GM12878 (cell line): ENCODE measurements around the gene KATNB1. TPM values are rescaled to one million over a fixed set of nuclear protein-coding genes. Genes with fewer than 3 reads are reported as not detected.

Source experiments
- ATAC-seq: fragments of 200-7000 bp; cut with Tn5 transposase; 3 replicates; pipeline ENCODE4 v1.9.1; 2020; ENCODE audit warnings: mild to moderate bottlenecking, moderate library complexity
- BruUV-seq: library from RNA; stranded (reverse); fragments of 400-500 nt; replicated peaks from 2 replicates; lab custom pipeline; 2021; lab: Mats Ljungman, UMichigan
- CTCF ChIA-PET: fragments of 300-600 bp; sonication (Branson Sonifier 250); formaldehyde crosslinking; extraction: SDS; loops from one replicate; lab custom pipeline; 2021; ENCODE audit warnings: inconsistent platforms; lab: Yijun Ruan, JAX
- POLR2A ChIA-PET: fragments of 350-600 bp; formaldehyde crosslinking; extraction: SDS; loops from one replicate; lab custom pipeline; 2021; ENCODE audit warnings: inconsistent platforms; lab: Charles Lee
- RAD21 ChIA-PET: fragments of 300-600 bp; sonication (Branson Sonifier 250); formaldehyde crosslinking; loops from one replicate; lab custom pipeline; 2023; ENCODE audit warnings: antibody characterized with exemption; ENCODE audit not compliant: unreplicated experiment; lab: Charles Lee
- SMC1A ChIA-PET: fragments of 300-600 bp; sonication (Branson Sonifier 250); formaldehyde crosslinking; loops from one replicate; lab custom pipeline; 2023; ENCODE audit not compliant: unreplicated experiment, uncharacterized antibody; lab: Charles Lee
- DNase-seq: peaks from one replicate; pipeline ENCODE4 v3.0.0-alpha.2; 2011; ENCODE audit warnings: low read depth, low spot score
- FAIRE-seq: peaks from 3 replicates; lab custom pipeline; 2011; peaks lifted over from hg19 to GRCh38; lab: Jason Lieb, UNC
- H2AFZ ChIP-seq: 2 replicates; pipeline ENCODE4 v1.6.0; 2011; ENCODE audit warnings: low read depth, low read length, control low read depth; ENCODE audit not compliant: control insufficient read depth
- H3K27ac ChIP-seq: 2 replicates; pipeline ENCODE4 v1.5.1; 2011; ENCODE audit warnings: control low read depth; ENCODE audit not compliant: control insufficient read depth, insufficient read depth
- H3K27me3 ChIP-seq, 2 experiments: replicated peaks in 1 of 2; 2 replicates each; pipeline versions ENCODE4 v1.6.0 to v1.6.1; 2011; ENCODE audit warnings: low read length in 1 of 2; ENCODE audit not compliant: control insufficient read depth in 2 of 2, insufficient read depth in 2 of 2
- H3K36me3 ChIP-seq, 2 experiments: 2 replicates each; pipeline ENCODE4 v1.5.1; 2011; ENCODE audit warnings: low read length in 1 of 2; ENCODE audit not compliant: control insufficient read depth in 2 of 2, insufficient read depth in 2 of 2
- H3K4me1 ChIP-seq: 2 replicates; pipeline ENCODE4 v1.6.1; 2011; ENCODE audit warnings: mild to moderate bottlenecking, low read length, moderate library complexity, mixed read lengths; ENCODE audit not compliant: control insufficient read depth, insufficient read depth
- H3K4me2 ChIP-seq: 2 replicates; pipeline ENCODE4 v1.6.0; 2011; ENCODE audit warnings: control low read depth; ENCODE audit not compliant: control insufficient read depth, insufficient read depth
- H3K4me3 ChIP-seq: fragments of 200-600 bp; sonication (generic); 2 replicates; pipeline ENCODE4 v1.5.1; 2016
- H3K79me2 ChIP-seq: 2 replicates; pipeline ENCODE4 v1.6.0; 2011; ENCODE audit warnings: low read length; ENCODE audit not compliant: control insufficient read depth, insufficient read depth
- H3K9ac ChIP-seq: 2 replicates; pipeline ENCODE4 v1.8.0; 2011; ENCODE audit warnings: low read length, control low read depth, mixed read lengths; ENCODE audit not compliant: control insufficient read depth, insufficient read depth
- H3K9me3 ChIP-seq: replicated peaks from 3 replicates; pipeline ENCODE4 v1.5.1; 2011; ENCODE audit warnings: mild to moderate bottlenecking, low read length; ENCODE audit not compliant: control insufficient read depth, insufficient read depth
- H4K20me1 ChIP-seq: 2 replicates; pipeline ENCODE4 v1.6.0; 2011; ENCODE audit not compliant: control insufficient read depth, insufficient read depth
- BRCA1 ChIP-seq: IDR thresholded peaks from 2 replicates; pipeline ENCODE4 v1.6.1; 2011; ENCODE audit warnings: low read depth, low read length, improper control_type of control experiment
- CHD1 ChIP-seq: IDR thresholded peaks from 2 replicates; pipeline ENCODE4 v1.6.1; 2012; ENCODE audit warnings: low read depth, low read length, improper control_type of control experiment
- RELA ChIP-seq: fragments of 450-650 bp; IDR thresholded peaks from 2 replicates; pipeline ENCODE4 v1.8.0; 2014; ENCODE audit warnings: borderline replicate concordance; ENCODE audit not compliant: partially characterized antibody
- TAF1 ChIP-seq: IDR thresholded peaks from 2 replicates; pipeline ENCODE4 v1.6.1; 2011; ENCODE audit warnings: mild to moderate bottlenecking, low read depth, low read length, borderline replicate concordance
- WGBS: methylation state at CpG from one replicate; pipeline ENCODE4 v1.1.6; 2016; ENCODE audit warnings: low lambda C conversion rate; ENCODE audit not compliant: insufficient replicate concordance, insufficient coverage; ENCODE audit errors: missing lambda C conversion rate; 5-methylcytosine and 5-hydroxymethylcytosine counted together
- in situ Hi-C: fragments of 300-500 bp; cut with MboI; formaldehyde crosslinking; loops from 9 replicates; pipeline ENCODE4 v1.14.3; 2018; ENCODE audit warnings: mixed read lengths
- intact Hi-C: fragments of 100-400 bp; cut with micrococcal nuclease; formaldehyde crosslinking; loops from one replicate; pipeline ENCODE4 v1.14.2; 2022; ENCODE audit not compliant: unreplicated experiment
- polyA plus RNA-seq, 11 experiments: library from polyadenylated mRNA; depleted of rRNA in 4 of 11; unstranded in 6 of 11; stranded (reverse) in 5 of 11; fragments of >200 nt; fragmentation: Nextera tagmentation in 4 of 11; fragmentation: Illumina TruSeq in 1 of 11; extraction: Ambion mirVana in 4 of 11; extraction: Trizol in 1 of 11; gene quantifications; 1 replicate in 1 of 11; 2 replicates in 10 of 11; pipeline versions ENCODE4 v1.2.1 to v1.2.3, GENCODE V29; 2011 to 2016; ENCODE audit warnings: inconsistent platforms in 2 of 11, missing spikeins in 2 of 11, low read depth in 1 of 11
- total RNA-seq, 4 experiments: library from RNA; depleted of rRNA in 3 of 4; stranded (reverse); fragments of >200 nt in 3 of 4; fragmentation: Illumina TruSeq in 1 of 4; extraction: Trizol in 1 of 4; gene quantifications; 2 replicates each; pipeline versions ENCODE4 v1.2.1 to v1.2.3, GENCODE V29; 2013 to 2021
- TF ChIP-seq, protein P1 (sequence below), 3 experiments: IDR thresholded peaks in 2 of 3; conservative IDR thresholded peaks in 1 of 3; 2 replicates each; pipeline ENCODE4 v1.5.1; 2011; ENCODE audit warnings: low read depth in 3 of 3, low read length in 3 of 3, mild to moderate bottlenecking in 3 of 3, control low read depth in 2 of 3, moderate library complexity in 2 of 3, inconsistent platforms in 1 of 3, mixed read lengths in 1 of 3; ENCODE audit not compliant: control insufficient read depth in 2 of 3, insufficient read depth in 1 of 3; ENCODE audit errors: extremely low read depth in 1 of 3

Gene KATNB1
- total and polyA plus RNA-seq, 10 of the 15 experiments (the other 5 are each of a cell fraction or from before 2014, with no cell fraction given) = 0.71 to 46.5 (median 19.5) TPM

DNA sequence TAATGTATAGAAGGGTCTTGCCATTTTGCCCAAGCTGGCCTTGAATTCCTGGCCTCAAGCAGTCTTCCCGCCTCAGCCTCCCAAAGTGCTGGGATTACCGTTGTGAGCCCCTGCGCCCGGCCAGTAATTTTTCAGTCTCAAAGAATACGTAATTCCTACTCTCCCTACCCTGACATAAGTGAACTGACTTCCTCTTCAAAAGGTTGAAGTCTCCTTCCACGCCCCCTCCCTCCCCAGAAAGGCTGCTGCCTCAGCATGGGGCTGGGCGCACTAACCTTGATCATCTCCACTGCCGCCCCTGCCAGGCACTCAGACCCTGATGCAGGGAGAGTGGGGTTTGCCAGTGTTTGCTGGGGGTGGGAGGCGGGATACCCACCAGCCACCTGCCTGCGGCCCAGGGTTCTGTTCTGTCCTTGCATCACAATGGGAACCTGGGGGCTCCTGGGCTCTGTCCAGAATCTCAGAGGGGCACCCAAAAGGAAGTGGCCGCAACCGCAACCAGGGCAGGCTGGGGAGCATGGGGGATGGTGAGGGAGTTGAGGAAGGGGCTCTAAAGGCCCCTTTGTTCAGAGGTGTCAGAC lies 39.2 kb downstream of the KATNB1 start:
- no peak overlapping the region for H3K4me2 ChIP-seq
- no peaks in the 10 kb centered on the region for H3K27me3 ChIP-seq
- H3K4me3 ChIP-seq = no peak overlapping the region
- H3K27ac ChIP-seq = no peak overlapping the region
- H3K9me3 ChIP-seq = no peaks in the 10 kb centered on the region
- RAD21 ChIA-PET = no interaction called here
- H2AFZ ChIP-seq = no peak overlapping the region
- ATAC-seq (no peak), FAIRE-seq (no peak), DNase-seq (no peak)
- H3K9ac ChIP-seq = no peak overlapping the region
- whole genome bisulfite sequencing = 57% methylated on average over 12 of the region's 12 CpGs
- no peaks in the 10 kb centered on the region for H3K36me3 ChIP-seq
- H3K4me1 ChIP-seq = no peaks in the 10 kb centered on the region
- POLR2A ChIA-PET = no interaction called here
- in situ Hi-C loops (no loop called here), intact Hi-C loops (no loop called here)
- SMC1A ChIA-PET = no interaction called here
- no TSS peak for BruUV-seq
- CTCF ChIA-PET = interaction anchor here (1.0 kb wide), 1 partner anchor 198 kb away, joined by 4 read pairs; no protein-coding TSS in a partner anchor
- no peaks in the 10 kb centered on the region for H3K79me2 ChIP-seq
- TF ChIP-seq CHD1 = no peak
- TF ChIP-seq, protein P1, sequence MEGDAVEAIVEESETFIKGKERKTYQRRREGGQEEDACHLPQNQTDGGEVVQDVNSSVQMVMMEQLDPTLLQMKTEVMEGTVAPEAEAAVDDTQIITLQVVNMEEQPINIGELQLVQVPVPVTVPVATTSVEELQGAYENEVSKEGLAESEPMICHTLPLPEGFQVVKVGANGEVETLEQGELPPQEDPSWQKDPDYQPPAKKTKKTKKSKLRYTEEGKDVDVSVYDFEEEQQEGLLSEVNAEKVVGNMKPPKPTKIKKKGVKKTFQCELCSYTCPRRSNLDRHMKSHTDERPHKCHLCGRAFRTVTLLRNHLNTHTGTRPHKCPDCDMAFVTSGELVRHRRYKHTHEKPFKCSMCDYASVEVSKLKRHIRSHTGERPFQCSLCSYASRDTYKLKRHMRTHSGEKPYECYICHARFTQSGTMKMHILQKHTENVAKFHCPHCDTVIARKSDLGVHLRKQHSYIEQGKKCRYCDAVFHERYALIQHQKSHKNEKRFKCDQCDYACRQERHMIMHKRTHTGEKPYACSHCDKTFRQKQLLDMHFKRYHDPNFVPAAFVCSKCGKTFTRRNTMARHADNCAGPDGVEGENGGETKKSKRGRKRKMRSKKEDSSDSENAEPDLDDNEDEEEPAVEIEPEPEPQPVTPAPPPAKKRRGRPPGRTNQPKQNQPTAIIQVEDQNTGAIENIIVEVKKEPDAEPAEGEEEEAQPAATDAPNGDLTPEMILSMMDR (IDR thresholded peaks at IDR 0.05 in 2 of 3, conservative IDR thresholded peaks at IDR 0.05 in 1 of 3; ENCODE audit: control insufficient read depth in 2 of 3, extremely low read depth in 1 of 3, insufficient read depth in 1 of 3, low read depth in 3 of 3, low read length in 3 of 3) = no peak
- no peak for TF ChIP-seq RELA
- TF ChIP-seq TAF1 = no peak
- TF ChIP-seq BRCA1 = no peak
- no peaks in the 10 kb centered on the region for H4K20me1 ChIP-seq
